ENCODE measurements around the gene PUS1. TPM values are rescaled to one million over a fixed set of nuclear protein-coding genes. Genes with fewer than 3 reads are reported as not detected.

The PUS1 gene
- polyA plus RNA-seq, 1 donor from 2014 or later = 14.3 TPM

GRCh38 chr12:131914179-131914702 lies 14.8 kb upstream of the PUS1 start:
- Histone ChIP-seq H3K27me3 (ENCODE audit: insufficient read depth, low read depth, low read length) (no peaks in the 10 kb centered on the region), H2AFZ (ENCODE audit: low read depth, low read length) (no peak overlapping the region), H3K27ac (ENCODE audit: low read length) (no peak overlapping the region), H3K9ac (ENCODE audit: low read length) (no peak overlapping the region), H3K9me3 (ENCODE audit: low read length) (no peaks in the 10 kb centered on the region), H3F3A (ENCODE audit: insufficient read depth, low read length, poor library complexity, severe bottlenecking) (no peaks in the 10 kb centered on the region), H3K9me2 (ENCODE audit: insufficient read depth, low read length) (no peaks in the 10 kb centered on the region), H3K79me2 (replicated peaks; ENCODE audit: insufficient read depth, low read length) (no peaks in the 10 kb centered on the region), H3K4me3 (ENCODE audit: low read length) (no peak overlapping the region), H4K20me1 (ENCODE audit: insufficient read depth) (no peaks in the 10 kb centered on the region), H3K4me2 (ENCODE audit: low read length) (no peak overlapping the region), H3K36me3 (ENCODE audit: insufficient read depth, low read length) (no peaks in the 10 kb centered on the region)
- TF ChIP-seq REST (IDR thresholded peaks at IDR 0.05; ENCODE audit: borderline replicate concordance) (no peak), EZH2 (IDR thresholded peaks at IDR 0.05; ENCODE audit: borderline replicate concordance, insufficient read depth, low read length, poor library complexity, severe bottlenecking) (no peak), MXI1 (conservative IDR thresholded peaks at IDR 0.05; ENCODE audit: poor library complexity, severe bottlenecking) (no peak), TAF1 (IDR thresholded peaks at IDR 0.05; ENCODE audit: low read depth) (no peak), SMC3 (conservative IDR thresholded peaks at IDR 0.05; ENCODE audit: poor library complexity) (no peak), RAD21 (conservative IDR thresholded peaks at IDR 0.05) (no peak), CTCF (IDR thresholded peaks at IDR 0.05; ENCODE audit: poor library complexity, severe bottlenecking) (no peak), EP300 (conservative IDR thresholded peaks at IDR 0.05; ENCODE audit: poor library complexity, severe bottlenecking) (no peak), POLR2AphosphoS5 (IDR thresholded peaks at IDR 0.05) (no peak)

- TF ChIP-seq REST (IDR thresholded peaks at IDR 0.05; ENCODE audit: borderline replicate concordance) = no peak
- TF ChIP-seq SMC3 (conservative IDR thresholded peaks at IDR 0.05; ENCODE audit: poor library complexity) = no peak
- no peak for TF ChIP-seq CTCF (IDR thresholded peaks at IDR 0.05; ENCODE audit: poor library complexity, severe bottlenecking)
- TF ChIP-seq EP300 (conservative IDR thresholded peaks at IDR 0.05; ENCODE audit: poor library complexity, severe bottlenecking) = no peak
- TF ChIP-seq EZH2 (IDR thresholded peaks at IDR 0.05; ENCODE audit: borderline replicate concordance, insufficient read depth, low read length, poor library complexity, severe bottlenecking) = no peak
- no peak for TF ChIP-seq TAF1 (IDR thresholded peaks at IDR 0.05; ENCODE audit: low read depth)
- TF ChIP-seq MXI1 (conservative IDR thresholded peaks at IDR 0.05; ENCODE audit: poor library complexity, severe bottlenecking) = no peak
- no peak for TF ChIP-seq RAD21 (conservative IDR thresholded peaks at IDR 0.05)
- TF ChIP-seq POLR2AphosphoS5 (IDR thresholded peaks at IDR 0.05) = no peak
- Histone ChIP-seq H3K36me3 (ENCODE audit: insufficient read depth, low read length) (no peaks in the 10 kb centered on the region), H3K4me3 (ENCODE audit: low read length) (no peak overlapping the region), H3K27me3 (ENCODE audit: insufficient read depth, low read depth, low read length) (no peaks in the 10 kb centered on the region), H3K9me2 (ENCODE audit: insufficient read depth, low read length) (no peaks in the 10 kb centered on the region), H2AFZ (ENCODE audit: low read depth, low read length) (no peak overlapping the region), H3F3A (ENCODE audit: insufficient read depth, low read length, poor library complexity, severe bottlenecking) (no peaks in the 10 kb centered on the region), H3K9me3 (ENCODE audit: low read length) (no peaks in the 10 kb centered on the region), H3K27ac (ENCODE audit: low read length) (no peak overlapping the region), H4K20me1 (ENCODE audit: insufficient read depth) (no peaks in the 10 kb centered on the region), H3K79me2 (replicated peaks; ENCODE audit: insufficient read depth, low read length) (no peaks in the 10 kb centered on the region), H3K9ac (ENCODE audit: low read length) (no peak overlapping the region), H3K4me2 (ENCODE audit: low read length) (no peak overlapping the region)
Observed at GRCh38 chr12:131915000-131915689, 13.9 kb upstream of the PUS1 start.
